ENCODE results near the gene ITSN1. TPM values are rescaled to one million over a fixed set of nuclear protein-coding genes. Genes with fewer than 3 reads are reported as not detected.
"Not testable (repeated sequence)": the region's sequence is repeated elsewhere in the genome, so short reads cannot be mapped to it uniquely, and the experiment has no call there.

The ITSN1 gene
- total RNA-seq, 1 donor from 2014 or later, result 73.8 TPM

- no peak for DNase-seq (ENCODE audit: low spot score in 2 of 2)
- FAIRE-seq, result no peak
These were observed 210.2 kb downstream of the ITSN1 start for GRCh38 chr21:33852485-33852884.

- no peak for DNase-seq (ENCODE audit: low spot score in 2 of 2)
- no peak for FAIRE-seq
These were observed 212.3 kb downstream of the ITSN1 start for GRCh38 chr21:33854604-33855003.

- FAIRE-seq (no peak), DNase-seq (ENCODE audit: low spot score in 2 of 2) (no peak)
These were observed 212.9 kb downstream of the ITSN1 start for GRCh38 chr21:33855190-33855589.

GRCh38 chr21:33856893-33857527 lies 214.7 kb downstream of the ITSN1 start:
- DNase-seq (ENCODE audit: low spot score in 2 of 2) (no peak), FAIRE-seq (no peak)

- FAIRE-seq (no peak), DNase-seq (ENCODE audit: low spot score in 2 of 2) (no peak)
These were observed 215.8 kb downstream of the ITSN1 start for GRCh38 chr21:33857846-33858666.

- FAIRE-seq (no peak), DNase-seq (ENCODE audit: low spot score in 2 of 2) (no peak)
These were observed 216.5 kb downstream of the ITSN1 start for GRCh38 chr21:33858667-33859372.

GRCh38 chr21:33859373-33860102 lies 217.2 kb downstream of the ITSN1 start:
- FAIRE-seq (no peak), DNase-seq (ENCODE audit: low spot score in 2 of 2) (no peak)

- no peak for DNase-seq (ENCODE audit: low spot score in 2 of 2)
These were observed 218.1 kb downstream of the ITSN1 start for GRCh38 chr21:33860332-33860879.

GRCh38 chr21:33861125-33861524 lies 218.8 kb downstream of the ITSN1 start:
- DNase-seq (ENCODE audit: low spot score in 2 of 2) (no peak), FAIRE-seq (no peak)

More at GRCh38 chr21:33860332-33860879, 218.1 kb downstream of the ITSN1 start:
- no peak for FAIRE-seq

- not testable (repeated sequence) for FAIRE-seq; DNase-seq (ENCODE audit: low spot score in 2 of 2)
These were observed 220.9 kb downstream of the ITSN1 start for GRCh38 chr21:33863191-33863590.

GRCh38 chr21:33864150-33864549 lies 221.8 kb downstream of the ITSN1 start:
- FAIRE-seq, result no peak
- DNase-seq (ENCODE audit: low spot score in 2 of 2), result no peak

GRCh38 chr21:33865176-33865575 lies 222.9 kb downstream of the ITSN1 start:
- FAIRE-seq (no peak), DNase-seq (ENCODE audit: low spot score in 2 of 2) (no peak)

- DNase-seq (ENCODE audit: low spot score in 2 of 2) (no peak), FAIRE-seq (no peak)
These were observed 223.8 kb downstream of the ITSN1 start for GRCh38 chr21:33865996-33866575.

GRCh38 chr21:33866826-33867225 lies 224.5 kb downstream of the ITSN1 start:
- DNase-seq (ENCODE audit: low spot score in 2 of 2) (no peak), FAIRE-seq (no peak)

- FAIRE-seq; DNase-seq (ENCODE audit: low spot score in 2 of 2): not testable (repeated sequence)
These were observed 225.6 kb downstream of the ITSN1 start for GRCh38 chr21:33867868-33868267.

- FAIRE-seq (no peak), DNase-seq (ENCODE audit: low spot score in 2 of 2) (no peak)
These were observed 227.6 kb downstream of the ITSN1 start for GRCh38 chr21:33869873-33870272.

- no peak for FAIRE-seq
These were observed 228.5 kb downstream of the ITSN1 start for GRCh38 chr21:33870768-33871167.

GRCh38 chr21:33871171-33871570 lies 228.9 kb downstream of the ITSN1 start:
- DNase-seq (ENCODE audit: low spot score in 2 of 2) (no peak), FAIRE-seq (no peak)

More at GRCh38 chr21:33870768-33871167, 228.5 kb downstream of the ITSN1 start:
- DNase-seq (ENCODE audit: low spot score in 2 of 2), result no peak

- DNase-seq (ENCODE audit: low spot score in 2 of 2) (no peak), FAIRE-seq (no peak)
These were observed 230.7 kb downstream of the ITSN1 start for GRCh38 chr21:33872881-33873515.
